Activated CD4-positive, alpha-beta T cell treated with anti-CD3 and anti-CD28 coated beads for 4 hours (primary cell): Measurements from ENCODE around the gene NEURL1.
A peak's percentile ranks its signal among the peaks of the same experiment; 100 is the strongest.

Experiments
- DNase-seq, 2 donors: peaks; one replicate each; pipeline ENCODE4 v3.0.0-alpha.2; 2020

Gene NEURL1, protein sequence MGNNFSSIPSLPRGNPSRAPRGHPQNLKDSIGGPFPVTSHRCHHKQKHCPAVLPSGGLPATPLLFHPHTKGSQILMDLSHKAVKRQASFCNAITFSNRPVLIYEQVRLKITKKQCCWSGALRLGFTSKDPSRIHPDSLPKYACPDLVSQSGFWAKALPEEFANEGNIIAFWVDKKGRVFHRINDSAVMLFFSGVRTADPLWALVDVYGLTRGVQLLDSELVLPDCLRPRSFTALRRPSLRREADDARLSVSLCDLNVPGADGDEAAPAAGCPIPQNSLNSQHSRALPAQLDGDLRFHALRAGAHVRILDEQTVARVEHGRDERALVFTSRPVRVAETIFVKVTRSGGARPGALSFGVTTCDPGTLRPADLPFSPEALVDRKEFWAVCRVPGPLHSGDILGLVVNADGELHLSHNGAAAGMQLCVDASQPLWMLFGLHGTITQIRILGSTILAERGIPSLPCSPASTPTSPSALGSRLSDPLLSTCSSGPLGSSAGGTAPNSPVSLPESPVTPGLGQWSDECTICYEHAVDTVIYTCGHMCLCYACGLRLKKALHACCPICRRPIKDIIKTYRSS

GRCh38 chr10:103493362-103493915, at the start of gene NEURL1:
Gene NEURL1, plus strand, starts transcription at chr10:103493705. Its CDS starts 683 bp downstream, at chr10:103494388.
- peak in 1 of 2 donors; percentile 13 for DNase-seq

DNA sequence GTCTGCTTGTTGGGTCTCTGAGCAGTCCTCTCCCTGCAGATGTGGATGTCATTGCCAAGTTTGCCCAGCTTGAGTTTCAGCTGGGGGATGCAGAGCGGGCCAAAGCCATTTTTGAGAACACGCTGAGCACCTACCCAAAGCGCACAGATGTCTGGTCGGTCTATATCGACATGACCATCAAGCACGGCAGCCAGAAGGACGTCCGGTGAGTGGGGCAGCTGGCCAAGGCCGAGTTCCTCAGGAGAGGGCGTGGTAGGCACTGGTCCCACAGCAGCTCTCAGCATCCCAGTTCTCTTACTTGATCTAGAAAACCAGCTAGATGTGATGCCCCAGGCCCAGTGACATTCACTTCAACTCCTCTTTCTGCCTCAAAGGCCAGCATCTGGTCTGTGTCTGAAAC, 49.0 kb upstream of the NEURL1 start:
- no peak for DNase-seq

GRCh38 chr10:103445366-103445765, 48.1 kb upstream of the NEURL1 start:
- DNase-seq, result no peak

DNA sequence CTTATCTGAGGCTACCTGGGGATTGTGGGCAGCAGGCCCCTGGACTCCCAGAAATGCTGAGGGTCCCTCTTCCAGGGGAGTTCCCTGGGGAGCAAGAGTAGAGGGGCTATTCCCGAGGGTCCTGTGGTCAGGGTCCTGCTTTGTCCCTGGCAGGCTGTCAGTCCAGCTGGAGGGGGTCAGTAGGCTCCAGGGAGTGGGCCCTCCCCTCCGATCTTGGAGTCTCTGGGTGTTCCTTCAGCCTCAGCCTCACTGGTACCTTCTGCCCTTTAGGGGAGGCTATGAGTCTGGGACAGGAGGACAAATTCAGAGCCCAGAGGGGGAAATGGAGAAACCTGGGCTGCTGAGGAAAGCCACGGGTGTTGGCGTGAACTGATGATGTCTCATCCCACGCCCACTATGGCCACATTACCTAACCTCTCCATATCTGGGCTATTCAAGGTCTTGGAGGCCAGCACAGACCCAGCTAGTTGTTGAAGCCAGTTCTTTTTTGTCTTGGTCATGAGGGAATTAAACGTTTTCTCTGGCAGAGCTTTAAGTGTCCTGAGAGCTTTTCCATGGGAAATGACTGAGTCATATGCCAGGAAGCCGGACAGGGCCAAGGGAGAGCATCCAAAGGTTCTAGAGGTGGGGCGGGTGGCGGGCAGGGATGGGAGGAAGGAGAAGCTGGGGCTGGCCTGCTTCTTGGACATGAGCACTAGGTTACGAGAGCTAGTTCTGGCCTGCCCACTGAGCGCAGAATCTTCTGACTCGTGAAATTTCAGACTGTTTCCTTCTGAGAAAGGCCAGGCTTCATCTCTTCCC, 47.5 kb upstream of the NEURL1 start:
- DNase-seq, result no peak

GRCh38 chr10:103447187-103447586, 46.3 kb upstream of the NEURL1 start:
- DNase-seq, result no peak

DNA sequence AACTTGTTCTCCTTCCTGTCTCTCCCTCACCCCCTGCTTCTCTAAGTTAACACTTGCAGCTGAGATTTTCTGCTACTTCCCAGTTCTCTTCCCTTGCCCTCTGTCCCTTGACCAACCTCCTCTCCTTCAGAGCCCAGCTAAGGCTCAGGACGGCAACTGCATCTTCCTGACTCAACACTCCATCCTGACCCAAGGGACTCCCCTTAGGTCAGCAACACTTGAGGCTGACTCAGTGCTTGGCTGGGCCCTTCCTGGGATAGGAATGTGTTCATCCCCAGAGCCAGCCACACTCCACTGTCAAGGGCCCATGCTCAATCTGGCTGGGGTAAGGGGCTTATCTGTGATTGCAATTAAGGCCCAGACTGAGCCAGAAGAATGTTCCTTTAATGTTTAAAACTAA, 44.8 kb upstream of the NEURL1 start:
- no peak for DNase-seq

- DNase-seq, result no peak
These were observed 44.0 kb upstream of the NEURL1 start for GRCh38 chr10:103449208-103450144.

GRCh38 chr10:103450201-103450695, 43.3 kb upstream of the NEURL1 start:
- DNase-seq, result no peak

DNA sequence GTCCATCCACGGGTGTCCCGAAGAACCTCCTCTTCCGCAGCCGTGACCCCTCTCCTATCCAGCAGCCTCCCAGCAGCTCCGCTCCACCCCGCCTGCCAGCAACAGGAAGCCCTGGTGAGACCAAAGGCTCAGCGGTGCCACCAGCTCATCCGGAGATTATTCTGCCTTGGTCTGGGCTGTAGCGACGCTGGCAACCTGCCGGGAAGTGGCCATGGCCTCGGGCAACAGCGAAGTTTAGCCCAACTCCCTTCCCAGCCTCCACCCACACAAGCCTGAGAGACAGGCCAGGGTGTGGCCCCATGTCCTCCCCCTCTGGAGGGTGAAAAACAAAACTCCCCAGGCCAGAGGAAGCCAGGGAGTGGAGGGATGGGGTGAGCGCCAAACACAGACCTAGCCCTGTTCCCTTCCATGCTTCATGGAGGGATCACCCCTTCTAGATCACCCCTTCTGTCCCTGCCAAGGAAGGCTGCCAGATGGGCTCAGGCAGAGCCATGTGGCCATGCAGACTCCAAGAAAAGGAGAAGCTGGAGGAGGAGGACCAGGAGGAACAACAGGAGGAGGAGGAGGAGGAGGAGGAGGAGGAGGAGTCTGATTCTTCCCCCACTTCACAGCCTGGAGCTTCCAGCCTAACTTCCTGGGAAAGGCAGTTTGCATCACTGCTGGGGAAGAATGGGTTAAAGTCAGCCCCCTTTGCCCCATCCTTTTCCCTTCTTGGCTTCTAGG, 42.3 kb upstream of the NEURL1 start:
- peak; percentile 25 to 26 for DNase-seq

GRCh38 chr10:103451831-103452505, 41.5 kb upstream of the NEURL1 start, which contains the start of gene CALHM2:
Gene CALHM2, minus strand, starts transcription at chr10:103452370. Its CDS starts 2,429 bp downstream, at chr10:103449941.
- DNase-seq, result peak; percentile 50 to 53

- no peak for DNase-seq
These were observed 40.8 kb upstream of the NEURL1 start for GRCh38 chr10:103452506-103453230.

DNA sequence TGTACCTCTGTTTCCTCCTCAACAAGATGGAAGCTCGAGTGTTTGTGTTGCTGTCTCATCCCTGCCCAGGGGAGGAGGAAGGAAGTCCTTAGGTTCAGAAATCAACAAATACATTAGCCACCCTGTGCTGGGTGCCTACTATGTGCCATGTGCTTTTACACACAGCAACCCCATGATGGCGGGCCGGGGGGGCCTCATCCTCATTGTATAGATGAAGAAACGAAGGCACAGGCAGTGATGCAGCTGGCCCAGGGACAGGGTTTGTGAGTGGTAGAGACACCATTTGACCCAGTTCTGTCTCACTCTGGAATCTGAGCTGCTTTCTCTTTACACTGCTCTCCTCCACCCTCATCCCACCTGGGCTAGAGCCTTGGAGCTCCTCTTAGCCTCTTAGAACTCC, 39.5 kb upstream of the NEURL1 start:
- no peak for DNase-seq

GRCh38 chr10:103455235-103455634, 38.3 kb upstream of the NEURL1 start:
- no peak for DNase-seq

GRCh38 chr10:103456074-103456660, 37.3 kb upstream of the NEURL1 start:
- no peak for DNase-seq

DNA sequence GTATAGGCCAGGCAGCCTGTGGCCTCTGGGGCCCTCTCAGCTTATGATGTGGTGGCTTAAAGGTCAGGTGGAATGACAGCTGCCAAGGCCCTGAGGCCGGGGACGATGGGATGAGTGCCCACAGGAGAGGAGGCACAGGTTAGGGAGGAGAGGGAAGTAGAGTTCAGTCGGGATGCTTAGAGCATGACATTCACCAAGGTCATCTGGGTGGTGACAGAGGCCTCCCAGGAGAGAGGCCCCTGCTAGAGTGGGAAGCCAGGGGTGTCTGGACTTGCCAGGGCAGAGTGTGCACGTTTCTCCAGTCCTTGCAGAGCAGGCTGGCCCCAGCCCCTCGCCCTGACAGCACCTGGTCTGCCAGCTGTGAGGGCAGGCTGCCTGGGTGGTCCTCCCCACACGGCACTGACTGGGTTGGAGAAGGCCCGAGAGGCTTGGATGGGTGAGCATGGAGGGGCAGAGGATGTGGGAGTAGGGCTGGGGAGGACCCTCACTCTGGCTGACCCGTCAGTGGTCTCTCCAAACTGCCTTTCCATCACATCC, 36.3 kb upstream of the NEURL1 start:
- DNase-seq, result no peak

DNA sequence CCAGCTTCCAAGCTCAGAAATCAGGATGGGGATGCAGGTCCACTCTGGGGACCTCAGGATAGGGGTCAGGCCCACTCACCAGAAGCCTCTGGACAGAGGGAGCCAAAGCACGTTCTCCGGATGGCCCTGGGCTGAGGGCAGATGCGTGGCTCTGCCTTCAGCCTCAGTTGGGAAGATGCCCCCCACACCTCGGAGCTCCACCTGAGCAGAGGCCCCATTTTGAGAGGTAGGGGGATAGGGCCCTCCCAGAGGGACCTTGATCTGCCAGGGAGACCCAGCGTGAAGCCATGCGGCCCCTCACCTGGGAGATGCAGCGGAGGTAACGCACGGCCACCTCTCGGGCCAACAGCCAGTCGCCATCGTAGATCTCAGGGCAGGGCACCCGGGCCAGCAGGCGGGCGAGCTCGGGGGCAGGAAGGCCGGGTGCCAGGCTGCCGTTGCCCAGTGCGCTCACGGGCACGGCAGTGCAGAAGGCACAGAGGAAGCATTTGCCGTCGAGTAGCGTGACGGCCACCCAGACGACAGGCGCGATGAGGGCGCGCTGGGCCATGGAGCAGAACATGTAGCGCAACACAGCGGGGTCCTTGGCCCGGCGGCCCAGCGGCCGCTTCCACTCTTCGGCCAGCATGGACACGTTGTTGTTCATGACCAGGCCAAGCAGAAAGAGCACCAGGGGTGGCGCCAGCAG, 35.5 kb upstream of the NEURL1 start:
- DNase-seq, result no peak

- DNase-seq, result no peak
These were observed 34.8 kb upstream of the NEURL1 start, which contains the start of gene CALHM1 for GRCh38 chr10:103458720-103459119. Gene CALHM1, minus strand, starts transcription at chr10:103458900. Its CDS starts 149 bp downstream, at chr10:103458751.

DNA sequence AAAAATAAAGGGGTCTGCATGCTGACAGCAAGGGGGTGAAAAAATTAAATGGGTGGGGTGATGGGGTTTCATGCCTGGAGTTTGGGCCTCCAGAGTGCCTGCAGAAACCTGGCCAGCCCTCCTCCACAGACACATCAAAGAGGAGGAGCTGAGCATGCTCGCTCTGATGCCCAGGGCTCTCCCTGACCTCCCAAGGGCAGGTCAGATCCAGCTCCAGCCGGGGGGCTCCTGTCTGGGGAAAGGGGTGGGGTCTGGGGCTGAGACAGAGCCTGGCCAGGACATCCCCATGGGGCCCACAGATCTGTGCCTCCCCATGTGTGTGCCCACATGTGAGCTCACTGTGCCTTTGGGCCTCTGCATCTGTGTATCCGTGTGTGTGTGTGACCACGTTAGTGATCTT, 33.9 kb upstream of the NEURL1 start:
- no peak for DNase-seq
